Measurements from ENCODE around the gene SFMBT2.

SFMBT2 gene

DNA sequence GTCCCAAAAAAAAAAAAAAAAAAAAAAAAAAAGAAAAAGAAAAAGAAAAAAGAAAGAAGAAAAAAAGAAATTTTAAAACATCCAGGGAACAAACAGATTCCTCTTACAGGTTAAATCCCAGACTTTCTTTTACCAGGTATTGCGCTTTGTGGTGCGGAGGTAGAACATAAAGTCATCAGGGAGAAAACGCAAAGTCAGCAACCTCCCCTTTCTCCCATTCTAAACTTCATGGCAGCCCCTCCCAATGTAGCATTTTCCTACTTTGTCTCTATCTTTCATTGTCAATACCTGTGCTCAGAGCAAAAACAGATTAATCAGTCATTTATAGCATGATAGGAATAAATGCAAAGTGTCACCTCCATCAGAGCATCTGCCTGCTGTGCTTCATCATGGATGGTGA, 299.7 kb downstream of the SFMBT2 start:
- no peaks in the 10 kb centered on the region for H3K79me2 ChIP-seq (ENCODE audit: control insufficient read depth, insufficient read depth, low read length, unreplicated experiment)
- no peaks in the 10 kb centered on the region for H3K36me3 ChIP-seq (ENCODE audit: insufficient read depth, low read length)
- H3K27ac ChIP-seq (ENCODE audit: low read depth, low read length): peak overlapping the region; percentile 48; the same call in 1 of the 2 replicates
- H2AFZ ChIP-seq (ENCODE audit: low read length, unreplicated experiment): no peak overlapping the region
- H3K4me1 ChIP-seq (ENCODE audit: control insufficient read depth, insufficient read depth, low read length, unreplicated experiment): peaks cover 3% of the 10 kb centered on the region
- no peak overlapping the region for H3K4me3 ChIP-seq (ENCODE audit: low read depth, low read length)
- H3K27me3 ChIP-seq (ENCODE audit: insufficient read depth, low read length): no peaks in the 10 kb centered on the region
